Coronary artery (tissue), 2 donors: Measurements from ENCODE around the gene KDM7A.

Experiments used
- DNase-seq: peaks from one replicate; pipeline ENCODE4 v3.0.0-alpha.2; 2017; ENCODE audit warnings: low spot score
- H3K27ac ChIP-seq, 2 donors: fragments of 200-600 bp; sonication (generic); one replicate each; pipeline ENCODE4 v1.5.1; 2016 to 2019
- H3K4me3 ChIP-seq: fragments of 200-600 bp; sonication (generic); 2 replicates; pipeline ENCODE4 v1.5.1; 2016; ENCODE audit warnings: mild to moderate bottlenecking, moderate library complexity
- CTCF ChIP-seq: fragments of 200-600 bp; sonication (generic); IDR thresholded peaks from one replicate; pipeline ENCODE4 v1.5.1; 2019; ENCODE audit warnings: antibody characterized with exemption

Gene KDM7A

GRCh38 chr7:140218656-140219055 is 41.9 kb upstream of the KDM7A start:
- H3K27ac ChIP-seq, result no peak overlapping the region
- H3K4me3 ChIP-seq, result no peak overlapping the region
- DNase-seq, result no peak
- TF ChIP-seq CTCF, result no peak

DNA sequence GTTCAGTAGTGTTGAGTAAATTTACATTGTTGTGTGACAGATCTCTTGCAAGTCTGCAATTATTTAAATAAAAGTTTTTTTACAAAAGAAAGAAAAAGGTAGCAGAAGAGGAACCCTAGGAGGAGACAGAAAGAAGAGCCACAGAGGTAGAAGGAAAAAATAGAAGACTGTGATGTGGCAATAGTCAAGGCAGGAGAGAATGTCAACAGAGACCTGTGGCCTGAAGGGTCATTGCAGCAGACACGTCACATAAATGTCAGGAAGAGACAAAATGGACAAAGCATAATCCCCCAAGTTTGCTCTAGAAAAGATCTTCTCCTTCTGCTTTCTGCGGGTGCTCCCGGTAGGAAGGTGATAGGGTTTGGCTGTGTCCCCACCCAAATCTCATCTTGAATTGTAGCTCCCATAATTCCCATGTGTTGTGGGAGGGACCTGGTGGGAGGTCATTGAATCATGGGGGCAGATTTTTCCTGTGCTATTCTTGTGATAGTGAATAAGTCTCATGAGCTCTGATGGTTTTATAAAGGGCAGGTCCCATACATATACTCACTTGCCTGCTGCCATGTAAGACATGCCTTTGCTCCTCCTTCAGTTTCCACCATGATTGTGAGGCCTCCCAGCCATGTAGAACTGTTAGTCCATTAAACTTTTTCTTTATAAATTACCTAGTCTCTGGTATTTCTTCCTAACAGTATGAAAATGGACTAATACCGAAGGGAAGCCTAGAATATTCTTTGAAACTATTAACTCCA is 41.1 kb upstream of the KDM7A start:
- no peak overlapping the region for H3K27ac ChIP-seq
- TF ChIP-seq CTCF, result no peak
- no peak overlapping the region for H3K4me3 ChIP-seq
- DNase-seq, result no peak

GRCh38 chr7:140215281-140215680 is 38.5 kb upstream of the KDM7A start:
- no peak overlapping the region for H3K27ac ChIP-seq
- no peak for DNase-seq
- no peak overlapping the region for H3K4me3 ChIP-seq
- TF ChIP-seq CTCF, result no peak

DNA sequence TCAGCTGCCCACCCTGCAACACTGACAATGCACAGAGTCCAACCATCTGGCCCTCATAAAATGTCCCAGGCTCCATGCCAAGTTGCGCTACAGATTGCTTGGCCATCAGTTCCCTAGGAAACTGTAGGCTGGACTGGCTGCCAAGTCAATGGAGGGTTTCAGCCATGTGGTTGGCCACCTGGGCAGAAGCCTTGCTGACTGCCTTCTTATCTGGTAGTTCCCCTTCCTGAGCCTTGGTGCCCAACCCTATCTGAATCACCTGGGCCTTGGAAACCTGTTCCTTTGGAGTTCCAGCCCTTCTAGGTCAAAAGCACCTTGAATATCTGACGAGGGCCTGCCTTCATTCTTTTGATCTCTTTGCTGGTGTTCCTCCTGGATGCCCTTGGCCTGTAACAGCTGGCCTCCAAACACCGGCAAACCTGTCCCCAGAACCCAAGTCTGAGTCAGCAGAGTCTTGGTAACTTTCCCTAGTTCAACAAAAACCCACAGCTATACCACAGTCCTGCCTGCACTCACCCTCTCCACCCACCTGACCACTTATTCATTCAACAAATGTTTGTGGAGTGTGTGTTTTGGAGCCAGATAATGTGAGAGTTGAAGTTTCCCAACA is 37.4 kb upstream of the KDM7A start:
- Histone ChIP-seq H3K27ac (peak overlapping the region in 1 of 2 donors; percentile 41), H3K4me3 (no peak overlapping the region)
- TF ChIP-seq CTCF, result no peak
- DNase-seq, result no peak

DNA sequence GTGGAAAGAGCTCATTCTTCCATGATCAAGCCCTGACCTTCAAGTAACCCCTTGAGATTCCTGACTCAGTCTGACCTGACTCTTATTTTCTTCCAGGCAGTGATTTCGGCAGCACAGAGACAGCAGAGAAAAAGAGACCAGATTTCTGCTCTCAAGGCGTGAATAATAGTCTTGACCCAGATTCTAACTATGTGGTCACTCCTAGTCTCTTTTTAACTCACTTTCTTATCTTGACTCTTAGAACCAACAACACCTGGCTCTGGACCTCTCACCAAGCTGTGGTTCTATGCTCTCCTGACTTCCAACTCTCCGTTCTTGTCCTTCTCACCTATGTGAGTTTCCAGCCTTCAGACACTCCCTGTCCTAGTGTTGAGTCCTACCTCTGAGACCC is 36.9 kb upstream of the KDM7A start:
- Histone ChIP-seq H3K27ac (peak overlapping the region in 1 of 2 donors; percentile 41), H3K4me3 (no peak overlapping the region)
- no peak for DNase-seq
- TF ChIP-seq CTCF, result no peak

GRCh38 chr7:140212100-140212881 is 35.5 kb upstream of the KDM7A start:
- Histone ChIP-seq H3K4me3 (no peak overlapping the region), H3K27ac (no peak overlapping the region)
- no peak for DNase-seq
- TF ChIP-seq CTCF, result no peak
